ENCODE results near the gene POLR3E. TPM values are rescaled to one million over a fixed set of nuclear protein-coding genes. Genes with fewer than 3 reads are reported as not detected.
A peak's percentile ranks its signal among the peaks of the same experiment; 100 is the strongest.

POLR3E gene
- total RNA-seq, 1 experiment from 2014 or later, result 26.6 TPM

DNA sequence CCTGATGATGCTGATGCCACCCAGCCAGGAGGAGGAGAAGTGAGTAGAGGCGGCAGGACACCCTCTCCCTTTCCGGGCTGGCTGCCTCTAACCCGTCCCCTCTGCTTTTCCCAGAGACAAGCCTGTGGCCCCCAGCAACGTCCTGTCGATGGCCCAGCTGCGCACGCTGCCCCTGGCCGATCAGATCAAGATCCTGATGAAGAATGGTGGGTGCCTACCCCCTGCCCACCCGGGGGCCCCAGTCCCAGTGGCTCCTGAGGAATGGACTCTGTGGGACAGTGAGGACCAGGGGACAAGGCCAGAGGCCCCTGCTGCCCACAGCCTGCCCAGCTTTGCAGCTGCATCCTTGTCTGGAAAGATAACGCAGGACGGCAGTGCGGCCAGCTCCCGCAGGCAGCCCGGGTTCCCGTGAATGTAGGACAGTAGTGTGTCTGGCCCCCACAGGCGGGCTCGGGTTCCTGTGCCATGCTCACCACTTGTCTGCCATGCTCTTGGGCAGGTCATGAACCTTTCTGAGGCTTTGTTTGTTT lies 19.9 kb downstream of the POLR3E start:
- no peak for DNase-seq (ENCODE audit: low read depth)

- DNase-seq (ENCODE audit: low read depth), result no peak
Observed at GRCh38 chr16:22317625-22318024, 20.4 kb downstream of the POLR3E start.

GRCh38 chr16:22318690-22319358 lies 21.6 kb downstream of the POLR3E start:
- DNase-seq (ENCODE audit: low read depth), result peak; percentile 18

- no peak for DNase-seq (ENCODE audit: low read depth)
Observed at GRCh38 chr16:22320572-22321339, 23.5 kb downstream of the POLR3E start.

GRCh38 chr16:22321340-22322001 lies 24.3 kb downstream of the POLR3E start:
- peak; percentile 53 for DNase-seq (ENCODE audit: low read depth)

- DNase-seq (ENCODE audit: low read depth), result no peak
Observed at GRCh38 chr16:22322021-22322471, 24.8 kb downstream of the POLR3E start.

- DNase-seq (ENCODE audit: low read depth), result no peak
Observed at GRCh38 chr16:22322741-22323140, 25.5 kb downstream of the POLR3E start.

- no peak for DNase-seq (ENCODE audit: low read depth)
Observed at GRCh38 chr16:22323173-22323958, 26.2 kb downstream of the POLR3E start.

DNA sequence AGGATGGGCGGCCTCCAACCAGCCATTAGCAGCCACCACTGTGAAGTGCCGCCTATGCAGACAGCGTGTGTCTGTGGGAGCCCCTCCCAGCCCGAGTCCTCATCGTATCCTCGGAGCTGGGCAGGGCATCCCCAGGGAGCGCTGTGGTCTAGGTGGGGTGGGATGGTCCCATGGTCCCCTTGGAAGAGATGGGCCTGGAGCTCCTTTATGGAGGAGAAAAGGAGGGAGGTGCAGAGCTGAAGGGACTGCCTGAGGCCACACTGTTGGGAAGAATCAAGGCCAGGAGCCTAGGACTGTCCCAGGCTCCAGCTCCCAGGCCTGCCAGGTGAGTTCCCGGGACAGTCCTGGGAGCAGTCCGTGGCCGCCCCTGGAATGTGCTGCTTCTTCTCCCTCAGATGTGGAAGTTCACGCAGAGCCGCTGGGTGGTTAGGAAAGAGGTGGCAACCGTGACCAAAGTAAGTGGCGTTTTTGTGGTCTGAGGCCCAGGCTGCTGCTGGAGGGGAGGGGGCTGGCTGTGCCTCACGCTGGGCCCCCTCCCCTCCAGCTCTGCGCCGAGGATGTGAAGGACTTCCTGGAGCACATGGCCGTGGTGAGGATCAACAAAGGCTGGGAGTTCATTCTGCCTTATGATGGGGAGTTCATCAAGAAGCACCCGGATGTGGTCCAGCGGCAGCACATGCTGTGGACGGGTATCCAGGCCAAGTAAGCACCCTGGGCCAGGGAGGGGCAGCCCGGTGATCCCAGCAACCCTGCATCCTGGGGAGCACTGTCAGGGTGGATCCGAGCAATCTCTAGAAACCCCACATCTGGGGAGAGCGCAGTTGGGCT lies 27.0 kb downstream of the POLR3E start:
- no peak for DNase-seq (ENCODE audit: low read depth)

GRCh38 chr16:22324787-22325597 lies 27.8 kb downstream of the POLR3E start:
- no peak for DNase-seq (ENCODE audit: low read depth)

DNA sequence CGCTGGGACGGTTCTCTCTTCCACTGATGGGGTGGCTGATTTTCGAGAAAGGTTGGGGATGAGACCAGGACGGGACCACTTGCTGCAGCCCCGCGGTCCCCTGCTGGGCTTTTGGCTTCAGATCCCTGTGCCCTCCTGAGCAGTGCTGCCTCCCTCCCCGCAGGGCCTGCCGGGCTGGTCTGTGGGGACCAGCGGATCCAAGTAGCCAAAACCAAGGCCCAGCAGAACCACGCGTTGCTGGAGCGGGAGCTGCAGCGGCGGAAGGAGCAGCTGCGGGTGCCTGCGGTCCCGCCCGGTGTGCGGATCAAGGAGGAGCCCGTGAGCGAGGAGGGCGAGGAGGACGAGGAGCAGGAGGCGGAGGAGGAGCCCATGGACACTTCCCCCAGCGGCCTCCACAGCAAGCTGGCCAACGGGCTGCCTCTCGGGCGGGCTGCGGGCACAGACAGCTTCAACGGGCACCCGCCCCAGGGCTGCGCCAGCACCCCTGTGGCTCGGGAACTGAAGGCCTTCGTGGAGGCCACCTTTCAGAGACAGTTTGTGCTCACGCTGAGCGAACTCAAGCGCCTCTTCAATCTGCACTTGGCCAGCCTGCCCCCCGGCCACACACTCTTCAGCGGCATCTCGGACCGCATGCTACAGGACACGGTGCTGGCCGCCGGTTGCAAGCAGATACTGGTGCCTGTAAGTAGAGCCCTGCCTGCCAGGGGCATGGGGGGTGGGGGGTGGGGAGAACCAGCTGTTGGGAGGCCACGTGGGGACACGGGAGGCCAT lies 28.6 kb downstream of the POLR3E start:
- no peak for DNase-seq (ENCODE audit: low read depth)

GRCh38 chr16:22326369-22326652 lies 29.1 kb downstream of the POLR3E start:
- DNase-seq (ENCODE audit: low read depth), result no peak

- DNase-seq (ENCODE audit: low read depth), result no peak
Observed at GRCh38 chr16:22326771-22327445, 29.7 kb downstream of the POLR3E start.

- DNase-seq (ENCODE audit: low read depth), result no peak
Observed at GRCh38 chr16:22327446-22327775, 30.2 kb downstream of the POLR3E start.

- no peak for DNase-seq (ENCODE audit: low read depth)
Observed at GRCh38 chr16:22328081-22328725, 31.0 kb downstream of the POLR3E start.

- no peak for DNase-seq (ENCODE audit: low read depth)
Observed at GRCh38 chr16:22329199-22329695, 32.0 kb downstream of the POLR3E start.

DNA sequence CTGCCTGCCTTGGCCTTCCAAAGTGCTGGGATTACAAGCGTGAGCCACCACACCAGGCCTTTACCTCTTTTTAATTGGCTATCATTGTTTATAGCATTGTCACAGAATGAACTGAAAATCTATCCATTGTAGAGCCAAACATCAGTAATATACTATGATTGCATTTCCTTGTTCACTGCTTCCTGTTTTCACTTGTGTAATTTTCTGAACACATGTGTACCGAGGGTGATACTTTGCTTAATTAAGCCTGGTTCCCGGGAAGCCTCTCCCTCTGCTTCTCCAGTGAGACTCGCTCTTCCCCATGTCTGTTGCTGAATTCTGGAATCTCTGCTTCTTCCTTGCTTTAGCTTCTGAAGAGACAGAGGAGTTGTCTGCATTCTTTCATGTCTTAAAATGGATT lies 33.1 kb downstream of the POLR3E start:
- DNase-seq (ENCODE audit: low read depth), result no peak

DNA sequence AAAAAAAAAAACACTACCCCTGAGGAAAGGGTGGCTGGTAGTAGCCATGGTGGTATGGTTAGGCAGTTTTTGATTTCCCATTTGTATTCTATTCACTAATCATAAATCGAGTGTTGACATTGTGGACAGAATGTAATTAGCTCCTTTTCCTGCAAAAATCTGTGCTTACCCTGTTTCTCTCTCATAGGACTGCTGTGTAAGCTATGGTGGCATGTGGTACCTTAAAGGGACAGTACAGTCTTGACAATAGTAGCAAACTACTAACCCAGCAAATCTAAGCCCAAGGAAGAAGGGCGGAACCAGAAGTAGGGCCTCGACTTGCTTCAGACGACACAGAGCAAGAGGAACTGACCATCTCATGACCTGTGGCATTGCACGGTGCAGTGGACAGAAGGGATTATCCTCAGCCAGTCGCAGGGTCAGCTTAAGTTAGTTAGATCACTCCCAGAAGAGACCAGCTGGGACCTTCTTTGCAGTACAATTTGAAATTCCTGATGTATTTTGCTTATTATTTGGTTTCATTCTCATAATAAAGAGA lies 36.3 kb downstream of the POLR3E start:
- no peak for DNase-seq (ENCODE audit: low read depth)

Measured in LHCN-M2 (cell line).